ENCODE results near the gene SGTB. TPM values are rescaled to one million over a fixed set of nuclear protein-coding genes. Genes with fewer than 3 reads are reported as not detected.

Gene SGTB
- total RNA-seq, 1 donor from 2014 or later = 6.4 TPM

DNA sequence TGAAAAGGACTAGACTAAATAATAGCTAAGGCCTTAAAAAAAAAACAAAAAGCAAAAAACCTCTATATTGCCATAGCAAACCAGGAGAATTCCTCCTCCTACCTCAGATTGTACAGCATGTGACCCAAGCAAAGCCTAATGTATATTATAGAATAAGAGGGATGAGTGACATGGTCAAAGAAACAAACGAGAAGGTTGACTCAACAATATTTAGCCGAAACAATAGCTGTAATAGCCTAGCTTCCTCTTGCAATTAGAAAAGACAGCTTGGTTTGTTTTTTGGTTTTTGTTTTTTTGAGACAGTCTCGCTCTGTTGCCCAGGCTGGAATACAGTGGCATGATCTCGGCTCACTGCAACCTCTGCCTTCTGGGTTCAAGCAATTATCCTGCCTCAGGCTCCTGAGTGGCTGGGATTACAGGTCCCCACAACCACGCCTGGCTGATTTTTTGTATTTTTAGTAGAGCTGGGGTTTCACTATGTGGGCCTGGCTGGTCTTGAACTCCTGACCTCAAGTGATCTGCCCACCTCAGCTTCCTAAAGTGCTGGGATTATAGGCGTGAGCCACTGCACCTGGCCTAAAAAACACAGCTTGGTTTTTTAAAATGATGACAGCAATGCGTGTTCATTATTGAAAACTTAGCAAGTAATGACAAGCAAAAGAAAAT is 5.7 kb upstream of the SGTB start:
- H3K36me3 ChIP-seq = no peaks in the 10 kb centered on the region
- H3K9me3 ChIP-seq = no peaks in the 10 kb centered on the region
- intact Hi-C loops (cut with DNase I) = no loop called here
- H3K27ac ChIP-seq = no peak overlapping the region
- DNase-seq (ENCODE audit: extremely low spot score in 2 of 2) = no peak
- no peaks in the 10 kb centered on the region for H3K27me3 ChIP-seq
- H3K4me1 ChIP-seq = peaks cover 15% of the 10 kb centered on the region
- TF ChIP-seq POLR2AphosphoS5 (IDR thresholded peaks at IDR 0.05; ENCODE audit: insufficient read depth in 1 of 2, low read depth in 1 of 2) (no peak), POLR2A (IDR thresholded peaks at IDR 0.05) (no peak)
- TF ChIP-seq, protein P1, sequence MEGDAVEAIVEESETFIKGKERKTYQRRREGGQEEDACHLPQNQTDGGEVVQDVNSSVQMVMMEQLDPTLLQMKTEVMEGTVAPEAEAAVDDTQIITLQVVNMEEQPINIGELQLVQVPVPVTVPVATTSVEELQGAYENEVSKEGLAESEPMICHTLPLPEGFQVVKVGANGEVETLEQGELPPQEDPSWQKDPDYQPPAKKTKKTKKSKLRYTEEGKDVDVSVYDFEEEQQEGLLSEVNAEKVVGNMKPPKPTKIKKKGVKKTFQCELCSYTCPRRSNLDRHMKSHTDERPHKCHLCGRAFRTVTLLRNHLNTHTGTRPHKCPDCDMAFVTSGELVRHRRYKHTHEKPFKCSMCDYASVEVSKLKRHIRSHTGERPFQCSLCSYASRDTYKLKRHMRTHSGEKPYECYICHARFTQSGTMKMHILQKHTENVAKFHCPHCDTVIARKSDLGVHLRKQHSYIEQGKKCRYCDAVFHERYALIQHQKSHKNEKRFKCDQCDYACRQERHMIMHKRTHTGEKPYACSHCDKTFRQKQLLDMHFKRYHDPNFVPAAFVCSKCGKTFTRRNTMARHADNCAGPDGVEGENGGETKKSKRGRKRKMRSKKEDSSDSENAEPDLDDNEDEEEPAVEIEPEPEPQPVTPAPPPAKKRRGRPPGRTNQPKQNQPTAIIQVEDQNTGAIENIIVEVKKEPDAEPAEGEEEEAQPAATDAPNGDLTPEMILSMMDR (IDR thresholded peaks at IDR 0.05) = no peak
- no peak overlapping the region for H3K4me3 ChIP-seq

GRCh38 chr5:65722575-65723403 is 880 bp upstream of the SGTB start:
- Histone ChIP-seq H3K27ac (peak overlapping the region; percentile 78), H3K4me3 (peak overlapping the region; percentile 85 to 90), H3K4me1 (peaks cover 21% of the 10 kb centered on the region), H3K36me3 (no peaks in the 10 kb centered on the region), H3K9me3 (no peaks in the 10 kb centered on the region), H3K27me3 (no peaks in the 10 kb centered on the region)
- no peak for DNase-seq (ENCODE audit: extremely low spot score in 2 of 2)
- TF ChIP-seq POLR2AphosphoS5 (IDR thresholded peaks at IDR 0.05; ENCODE audit: insufficient read depth in 1 of 2, low read depth in 1 of 2) (no peak), POLR2A (IDR thresholded peaks at IDR 0.05) (no peak)
- TF ChIP-seq, protein P1 (IDR thresholded peaks at IDR 0.05) = no peak
- intact Hi-C loops (cut with DNase I) = no loop called here

DNA sequence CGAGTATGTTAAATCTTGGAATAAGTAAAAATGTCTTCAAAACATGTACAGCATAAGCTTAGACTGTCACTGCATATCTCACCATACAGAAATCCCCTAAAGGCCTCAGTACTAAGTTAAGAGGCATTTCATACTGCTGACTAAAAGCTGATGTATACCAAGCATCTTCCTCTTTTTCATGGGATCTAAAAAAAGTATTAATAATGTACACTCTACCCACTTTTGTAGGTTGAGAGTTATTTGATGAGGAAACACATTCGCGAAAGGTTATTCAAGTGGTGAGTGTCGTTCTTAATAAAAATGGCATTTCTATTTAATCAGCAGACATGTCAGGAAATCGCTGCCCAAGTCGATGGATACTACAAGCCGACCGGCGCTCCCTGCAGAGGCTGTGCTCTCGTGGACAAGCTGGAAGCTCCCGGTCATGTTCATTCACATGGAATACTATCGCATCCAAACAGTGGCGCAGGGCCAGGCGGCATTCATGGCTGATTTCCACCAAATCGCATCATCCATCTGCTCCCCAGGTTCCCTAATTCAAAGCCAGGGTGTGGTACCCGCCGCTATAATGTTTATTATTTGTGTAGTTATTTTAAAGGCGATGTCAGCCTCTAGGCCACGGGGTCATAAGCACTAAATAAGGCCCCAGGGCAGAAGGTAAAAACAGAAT is 724 bp downstream of the SGTB start:
- Histone ChIP-seq H3K4me3 (peak overlapping the region; percentile 85 to 90), H3K4me1 (peaks cover 21% of the 10 kb centered on the region), H3K27ac (peak overlapping the region; percentile 78), H3K36me3 (no peaks in the 10 kb centered on the region), H3K27me3 (no peaks in the 10 kb centered on the region), H3K9me3 (no peaks in the 10 kb centered on the region)
- no peak for DNase-seq (ENCODE audit: extremely low spot score in 2 of 2)
- intact Hi-C loops (cut with DNase I) = no loop called here
- TF ChIP-seq POLR2A (IDR thresholded peaks at IDR 0.05) = no peak
- no peak for TF ChIP-seq POLR2AphosphoS5 (IDR thresholded peaks at IDR 0.05; ENCODE audit: insufficient read depth in 1 of 2, low read depth in 1 of 2)
- TF ChIP-seq, protein P1 (IDR thresholded peaks at IDR 0.05) = no peak

DNA sequence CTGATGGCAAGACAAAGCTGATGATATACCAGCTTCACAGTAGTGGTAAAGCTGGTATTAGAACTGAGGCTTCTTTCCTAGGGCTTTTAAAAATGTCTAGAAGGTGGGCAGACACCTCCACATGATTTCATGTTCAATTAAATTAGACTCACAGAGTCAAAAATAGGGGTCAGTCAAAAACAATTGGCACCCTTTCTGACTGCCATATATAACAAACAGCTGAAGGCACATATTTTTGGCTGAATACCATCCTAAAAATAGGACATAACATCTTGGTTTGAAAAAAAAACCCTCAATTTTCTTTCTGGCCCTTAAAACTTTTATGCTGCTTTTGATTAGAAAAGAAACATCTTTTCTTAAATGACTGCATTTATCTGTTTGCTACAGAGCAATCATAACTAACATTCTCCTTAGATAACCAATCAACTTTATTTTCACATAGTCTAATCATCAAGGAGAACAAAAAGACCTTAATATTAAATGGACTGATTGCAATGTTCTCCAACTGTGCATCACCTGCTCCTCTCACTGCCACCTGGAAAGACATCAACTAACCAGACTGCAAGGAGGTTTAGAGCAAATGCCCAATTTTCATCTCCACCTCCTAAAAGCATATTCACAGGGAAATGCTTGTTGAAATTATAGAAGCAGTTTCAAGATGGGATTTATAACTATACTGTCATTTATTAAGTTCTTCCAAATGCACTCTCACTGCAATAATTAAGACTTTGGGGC is 3.2 kb downstream of the SGTB start:
- intact Hi-C loops (cut with DNase I) = no loop called here
- TF ChIP-seq POLR2A (IDR thresholded peaks at IDR 0.05) (no peak), POLR2AphosphoS5 (IDR thresholded peaks at IDR 0.05; ENCODE audit: insufficient read depth in 1 of 2, low read depth in 1 of 2) (no peak)
- TF ChIP-seq, protein P1 (IDR thresholded peaks at IDR 0.05) = no peak
- Histone ChIP-seq H3K9me3 (no peaks in the 10 kb centered on the region), H3K4me1 (peaks cover 14% of the 10 kb centered on the region), H3K36me3 (no peaks in the 10 kb centered on the region), H3K27me3 (no peaks in the 10 kb centered on the region), H3K4me3 (no peak overlapping the region), H3K27ac (no peak overlapping the region)
- DNase-seq (ENCODE audit: extremely low spot score in 2 of 2) = no peak
